Stimulated activated CD8-positive, alpha-beta memory T cell treated with anti-CD3 and anti-CD28 coated beads, Interleukin-12 subunit alpha, Interleukin-12 subunit beta, amount 100 ng/mL, for 1 hour (primary cell): Measurements from ENCODE around the gene TUBE1.
A peak's percentile ranks its signal among the peaks of the same experiment; 100 is the strongest.
"Not testable (repeated sequence)": the region's sequence is repeated elsewhere in the genome, so short reads cannot be mapped to it uniquely, and the experiment has no call there.

ENCODE experiments used
- DNase-seq: peaks from one replicate; pipeline ENCODE4 v3.0.0-alpha.2; 2020; ENCODE audit warnings: low read depth

TUBE1 gene

DNA sequence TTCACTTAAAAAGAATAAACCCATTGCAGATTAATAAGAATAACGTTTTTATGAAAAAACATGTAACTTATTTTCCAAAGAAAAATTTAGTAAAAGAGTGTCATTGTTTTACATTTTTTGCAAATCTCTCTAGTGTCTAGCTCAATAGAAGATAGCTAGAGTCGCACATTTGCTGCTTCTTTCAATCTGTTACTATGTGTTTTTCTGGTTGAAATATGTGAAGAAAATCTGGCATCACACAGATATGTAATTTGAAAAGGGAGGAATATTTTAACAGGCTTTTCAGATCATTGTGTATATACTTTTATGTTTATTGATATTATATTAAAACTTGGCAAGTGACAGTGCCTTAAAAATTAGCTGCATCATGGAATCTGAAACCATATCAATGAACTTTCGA, 24.3 kb downstream of the TUBE1 start:
- DNase-seq = no peak

DNA sequence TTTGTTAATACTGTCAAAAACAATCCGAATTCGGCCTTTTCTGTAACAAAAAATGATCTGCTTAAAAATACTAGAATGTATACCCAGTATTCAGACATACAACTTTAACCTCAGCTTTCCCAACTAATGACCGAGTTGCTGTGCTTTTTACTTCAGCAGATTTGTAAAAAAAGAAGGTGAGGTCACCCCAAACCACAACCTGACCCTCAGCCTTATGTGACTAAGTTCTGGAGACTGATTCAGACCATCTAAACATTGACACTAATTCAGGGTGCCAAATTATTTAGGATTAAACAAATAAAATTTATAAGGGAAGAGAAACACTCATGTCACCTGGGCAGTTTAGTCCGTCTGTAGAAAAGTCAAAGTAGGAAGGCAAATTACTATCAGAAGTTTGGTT, 25.7 kb downstream of the TUBE1 start:
- no peak for DNase-seq

DNA sequence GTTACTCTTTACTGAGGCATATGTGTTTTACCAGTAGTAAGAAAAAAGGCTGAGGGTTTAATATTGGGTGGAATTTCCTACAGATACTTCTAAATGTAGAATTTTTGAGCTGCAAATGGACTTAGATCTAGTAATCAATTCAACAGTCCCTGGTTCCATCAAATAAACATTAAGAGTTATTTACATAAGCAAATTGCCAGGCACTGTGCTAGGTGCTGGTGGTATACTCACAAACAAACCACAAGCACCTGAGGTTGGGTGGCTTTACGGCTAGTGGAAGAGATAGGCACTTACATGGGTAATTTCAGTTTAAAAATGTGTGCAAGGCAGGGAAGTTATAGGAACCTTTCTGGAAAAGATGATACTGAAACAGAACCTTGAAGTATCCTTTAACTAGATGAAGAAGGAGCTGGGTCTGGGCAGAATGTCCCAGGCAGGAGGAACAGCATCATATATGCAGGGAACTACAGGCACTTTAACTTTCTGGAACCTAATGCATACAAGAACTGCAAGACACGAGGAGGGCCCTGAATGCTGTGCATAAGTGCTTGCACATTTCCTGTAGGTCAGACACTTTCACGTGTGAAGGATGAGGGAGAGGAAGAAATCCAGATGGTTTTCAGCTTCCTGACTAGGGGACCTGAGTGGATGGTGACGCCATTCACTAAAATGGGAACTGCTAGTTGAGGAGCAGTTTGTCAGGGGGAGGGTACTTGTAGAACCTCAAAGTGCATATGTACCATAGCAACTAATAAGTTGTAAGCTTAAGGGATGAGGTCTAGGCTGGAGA, 28.8 kb downstream of the TUBE1 start:
- no peak for DNase-seq

DNA sequence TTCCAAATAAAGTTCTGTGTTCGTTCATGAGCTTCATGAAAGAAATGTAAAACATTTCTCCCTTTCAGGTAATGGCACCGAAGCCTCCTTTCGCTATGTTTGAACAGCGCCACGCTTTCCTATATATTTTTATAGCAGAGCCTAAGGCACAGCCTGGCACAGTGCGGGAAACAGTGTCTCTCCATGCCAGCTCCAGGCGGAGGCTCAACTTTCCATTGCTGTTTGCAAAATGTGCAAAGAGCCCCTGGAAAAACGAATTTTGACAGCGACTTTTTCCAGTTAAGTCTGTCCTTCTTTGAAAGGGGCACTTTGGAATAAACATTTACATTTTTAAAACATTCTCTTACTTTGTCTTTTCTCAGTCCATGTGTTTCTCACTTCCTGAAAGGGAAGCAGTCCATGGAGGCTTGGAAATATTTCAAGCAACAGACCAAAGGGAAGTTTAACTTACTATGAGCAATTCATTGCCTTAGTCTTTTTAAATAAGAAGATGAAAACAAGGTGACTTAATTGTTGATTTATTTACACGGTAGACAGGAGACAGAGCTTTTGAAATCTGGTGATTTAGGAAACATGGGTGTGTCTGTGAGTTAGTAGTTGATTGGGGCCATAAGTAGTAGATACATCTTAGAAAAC, 32.6 kb downstream of the TUBE1 start:
- DNase-seq = no peak

DNA sequence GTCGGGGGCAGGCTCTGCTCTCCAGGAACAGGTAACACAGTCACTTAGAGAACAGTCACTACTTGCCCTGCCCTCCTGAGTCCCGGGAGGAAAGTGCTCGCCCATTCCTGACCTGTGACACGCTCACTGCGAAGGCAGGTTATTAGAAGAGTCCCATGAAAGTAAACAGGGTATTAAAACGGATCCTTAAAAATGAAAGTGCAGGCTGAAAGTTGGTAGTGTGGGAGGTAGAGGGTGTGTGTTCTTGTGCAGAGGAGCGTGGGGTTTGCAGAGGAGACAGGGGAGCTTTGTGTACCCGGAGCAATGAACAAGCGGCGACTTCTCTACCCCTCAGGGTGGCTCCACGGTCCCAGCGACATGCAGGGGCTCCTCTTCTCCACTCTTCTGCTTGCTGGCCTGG, 33.3 kb downstream of the TUBE1 start, which contains the start of gene CCN6:
TSS of gene CCN6 (plus strand) at position 104 of the 400 bp plus-strand sequence. CDS start at position 358, 254 bp downstream.
- DNase-seq = no peak

DNA sequence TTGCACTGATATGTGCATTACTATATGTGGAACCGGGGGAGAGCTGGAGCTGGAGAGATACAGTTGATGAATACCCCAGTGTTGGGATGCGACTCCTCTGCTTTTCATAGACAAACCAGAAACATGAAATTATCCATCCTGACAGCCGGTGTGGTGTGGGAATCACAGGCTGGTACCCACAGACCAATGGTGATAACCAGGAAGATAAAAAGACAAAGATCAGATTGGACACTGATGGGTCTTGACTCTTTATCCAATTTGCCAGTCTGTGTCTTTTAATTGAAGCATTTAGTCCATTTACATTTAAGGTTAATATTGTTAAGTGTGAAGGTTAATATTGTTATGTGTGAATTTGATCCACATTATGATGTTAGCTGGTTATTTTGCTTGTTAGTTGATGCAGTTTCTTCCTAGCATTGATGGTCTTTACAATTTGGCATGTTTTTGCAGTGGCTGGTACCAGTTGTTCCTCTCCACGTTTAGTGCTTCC, 36.0 kb downstream of the TUBE1 start:
- not testable (repeated sequence) for DNase-seq

DNA sequence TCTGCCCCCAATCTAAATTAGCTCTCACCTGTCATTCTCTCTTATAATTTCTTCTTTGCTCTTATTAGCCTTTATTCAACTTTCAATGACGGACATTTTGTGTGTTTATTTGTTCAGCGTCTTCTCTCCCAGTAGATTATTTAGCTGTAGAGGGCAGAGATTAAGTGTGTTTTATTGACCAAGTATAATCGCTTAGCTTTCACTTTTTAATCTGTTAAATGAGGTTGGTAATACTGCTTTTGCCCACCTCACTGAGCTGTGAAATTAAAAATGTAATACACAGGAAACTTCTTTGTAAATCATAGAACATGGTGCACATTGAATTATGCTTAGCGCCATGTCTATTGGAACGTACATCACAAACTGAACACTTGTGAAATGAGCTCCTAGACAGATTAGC, 36.9 kb downstream of the TUBE1 start:
- DNase-seq = no peak

DNA sequence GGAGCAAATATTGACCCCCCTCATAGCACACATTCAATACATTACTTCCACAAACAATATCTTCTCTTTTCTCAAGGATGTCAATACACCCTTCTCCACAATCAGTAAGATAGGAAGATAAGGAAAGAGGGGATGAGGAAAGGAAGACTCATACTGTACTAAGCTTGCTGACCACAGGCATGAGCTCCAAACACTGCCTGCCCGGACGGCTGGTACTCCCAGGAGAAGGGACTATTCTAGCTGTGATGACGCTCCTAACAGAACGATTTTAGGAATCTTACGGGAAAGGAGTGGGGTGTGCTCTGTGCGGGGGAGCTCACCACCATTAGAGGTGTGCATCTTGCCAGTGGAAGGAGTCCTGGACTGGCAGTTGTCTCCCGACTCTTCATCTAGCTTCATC, 37.3 kb downstream of the TUBE1 start:
- no peak for DNase-seq

DNA sequence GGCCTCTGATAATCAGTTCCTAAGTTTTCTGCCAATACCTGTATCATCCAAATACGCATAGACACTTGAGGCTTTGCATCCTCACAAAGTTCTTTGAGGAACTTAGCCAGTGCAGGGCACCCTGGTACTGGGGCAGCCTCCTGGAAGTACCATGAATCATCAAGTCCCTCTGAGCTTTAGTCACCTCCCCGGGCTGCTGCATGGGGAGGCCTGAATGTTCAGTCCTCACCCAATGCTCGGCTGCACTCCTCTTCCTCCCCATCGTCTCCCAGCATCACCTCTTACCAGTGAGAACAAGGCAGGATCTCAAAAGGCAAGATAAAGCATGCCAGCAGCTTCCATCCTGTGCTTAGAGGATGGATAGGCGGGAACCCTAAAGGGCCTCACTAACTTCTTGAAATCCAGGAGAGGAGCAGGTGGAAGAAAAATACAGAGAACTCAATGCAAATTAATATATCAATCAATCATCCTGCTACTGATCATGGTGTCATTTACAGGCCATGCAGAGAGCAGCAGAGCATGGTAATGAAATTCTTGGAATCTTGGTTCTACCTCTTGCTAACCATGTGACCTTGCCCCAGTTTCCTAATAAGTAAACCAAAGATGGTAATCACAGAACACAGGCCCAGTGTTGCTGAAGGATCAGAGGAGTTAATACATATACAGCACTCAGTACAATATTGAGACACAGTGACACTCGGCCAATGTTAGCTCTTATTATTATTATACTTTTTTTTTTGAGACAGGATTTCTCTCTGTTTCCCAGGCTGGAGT, 38.1 kb downstream of the TUBE1 start:
- no peak for DNase-seq

DNA sequence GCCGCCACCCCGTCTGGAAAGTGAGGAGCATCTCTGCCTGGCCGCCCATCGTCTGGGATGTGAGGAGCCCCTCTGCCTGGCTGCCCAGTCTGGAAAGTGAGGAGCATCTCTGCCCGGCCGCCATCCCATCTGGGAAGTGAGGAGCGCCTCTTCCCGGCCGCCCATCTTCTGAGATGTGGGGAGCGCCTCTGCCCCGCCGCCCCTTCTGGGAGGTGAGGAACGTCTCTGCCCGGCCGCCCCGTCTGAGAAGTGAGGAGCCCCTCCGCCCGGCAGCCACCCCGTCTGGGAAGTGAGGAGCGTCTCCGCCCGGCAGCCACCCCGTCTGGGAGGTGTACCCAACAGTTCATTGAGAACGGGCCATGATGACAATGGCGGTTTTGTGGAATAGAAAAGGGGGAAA, 39.8 kb downstream of the TUBE1 start:
- not testable (repeated sequence) for DNase-seq

DNA sequence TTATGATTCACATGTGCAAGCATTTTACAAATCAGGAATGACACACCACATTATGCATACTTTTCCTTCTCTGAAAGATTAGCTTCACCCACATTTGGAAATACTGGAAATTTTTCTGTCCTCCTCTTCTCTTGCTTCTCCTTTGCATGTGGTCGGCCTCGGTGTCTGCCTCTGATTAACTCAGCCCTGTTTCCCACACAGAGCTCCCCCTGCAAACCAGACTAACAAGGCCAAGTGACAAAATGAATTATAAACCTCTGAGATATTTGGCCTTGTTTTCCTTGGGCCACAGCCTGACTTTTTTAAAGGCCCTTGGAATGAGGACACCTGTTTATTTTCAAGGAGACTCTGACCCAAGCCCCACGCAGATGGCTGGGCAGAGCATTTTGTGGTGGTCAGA, 42.4 kb downstream of the TUBE1 start:
- DNase-seq = no peak

DNA sequence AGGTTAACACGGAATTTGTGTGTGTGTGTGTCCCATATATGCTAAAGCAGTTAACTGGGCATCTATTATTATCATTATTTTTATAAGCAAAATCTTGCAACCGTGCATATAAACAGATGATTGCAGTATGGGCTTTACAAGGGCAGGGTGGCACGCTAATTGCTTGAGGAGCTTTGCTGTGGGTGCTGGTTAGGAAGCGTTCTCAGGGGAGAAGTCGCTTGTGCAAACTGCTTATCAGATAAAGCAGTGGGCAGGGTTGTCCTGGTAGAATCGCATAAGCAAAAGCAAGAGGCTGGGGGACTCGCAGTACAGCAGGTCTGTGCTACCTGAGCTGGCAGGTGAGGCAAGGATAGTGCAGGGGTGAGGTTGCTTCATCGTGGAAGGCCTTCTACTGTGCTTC, 43.1 kb downstream of the TUBE1 start:
- no peak for DNase-seq

DNA sequence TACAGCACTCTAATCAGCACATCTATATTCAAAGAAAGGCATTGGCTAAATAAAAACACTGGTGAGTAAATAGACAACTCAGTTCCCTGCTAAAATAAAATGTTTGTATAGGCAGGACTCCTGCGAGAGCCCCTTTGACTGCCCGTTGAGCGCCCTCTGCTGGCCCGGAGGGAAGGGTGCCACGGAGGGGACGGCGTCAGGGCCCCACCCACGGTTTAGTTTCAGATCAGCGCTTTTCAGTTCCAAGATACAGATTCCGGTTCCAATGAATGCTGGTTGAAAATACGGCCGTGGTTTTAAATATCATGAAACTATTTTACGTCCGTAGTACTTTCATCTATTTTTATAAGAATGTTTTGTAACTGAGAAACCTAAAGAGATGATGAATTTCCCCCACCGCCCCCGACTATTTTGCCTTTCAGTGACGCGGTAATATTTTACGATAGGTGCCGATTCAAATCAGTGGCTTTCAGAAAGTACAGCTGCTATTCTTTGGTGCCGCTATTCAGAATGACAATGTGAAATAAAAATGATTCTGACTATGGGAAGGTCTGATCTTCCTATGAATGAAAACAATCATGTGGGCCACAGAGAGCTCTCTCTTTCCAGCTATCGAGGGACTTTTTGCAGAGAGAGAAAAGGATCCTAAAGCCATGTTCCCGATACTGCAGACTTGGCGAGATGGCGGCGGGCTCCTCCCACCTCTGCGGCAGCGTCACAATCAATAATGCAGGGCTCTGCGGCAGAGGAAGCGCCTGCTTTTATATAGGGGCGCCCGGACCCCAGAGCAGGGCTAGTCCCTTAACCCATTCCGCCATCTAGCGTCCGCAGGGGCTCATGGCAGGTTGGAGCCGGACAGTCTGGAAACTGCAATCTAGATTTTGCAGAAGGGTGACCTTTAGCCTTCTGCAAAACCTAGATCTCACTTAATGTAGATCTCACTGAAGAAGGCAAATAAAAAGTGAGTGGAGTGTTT, 44.0 kb downstream of the TUBE1 start:
- DNase-seq = peak; percentile 87

DNA sequence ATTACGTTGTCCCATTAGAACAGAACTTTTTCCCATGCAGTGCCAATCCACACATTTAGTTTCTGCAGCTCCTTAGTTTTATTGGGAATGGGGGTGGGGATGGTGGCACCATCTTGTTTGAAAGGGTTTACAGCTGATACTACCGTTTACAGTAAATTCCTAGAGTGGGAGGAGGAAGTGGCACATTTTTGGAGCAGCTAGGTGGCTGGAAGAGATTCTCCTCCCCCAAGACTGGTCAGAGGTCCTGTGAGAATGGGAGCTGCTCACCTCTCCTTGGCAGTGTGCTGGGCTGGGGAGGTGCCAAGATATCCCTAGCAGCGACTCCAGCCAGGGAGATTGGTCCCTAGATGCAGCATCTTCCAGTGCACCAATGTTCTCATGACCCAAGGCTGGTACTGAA, 45.7 kb downstream of the TUBE1 start:
- DNase-seq = no peak

DNA sequence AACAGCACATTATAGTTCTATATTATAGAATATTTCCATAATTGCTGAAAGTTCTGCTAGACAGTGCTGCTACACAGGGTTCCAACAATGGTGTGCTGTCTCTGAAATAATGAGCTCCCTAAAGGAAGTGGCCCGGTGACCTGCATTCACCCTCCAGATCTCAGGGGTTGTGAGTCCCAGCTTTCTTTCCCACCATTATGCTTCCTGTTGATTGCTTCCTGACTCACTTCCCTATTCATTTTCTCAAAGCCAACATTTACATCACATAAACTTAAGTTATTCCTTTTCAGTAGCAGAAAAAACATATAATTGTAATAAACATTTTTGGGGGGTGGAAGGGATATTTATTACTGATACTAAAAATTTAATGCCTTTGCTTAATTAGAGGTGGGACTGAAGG, 46.3 kb downstream of the TUBE1 start:
- no peak for DNase-seq

DNA sequence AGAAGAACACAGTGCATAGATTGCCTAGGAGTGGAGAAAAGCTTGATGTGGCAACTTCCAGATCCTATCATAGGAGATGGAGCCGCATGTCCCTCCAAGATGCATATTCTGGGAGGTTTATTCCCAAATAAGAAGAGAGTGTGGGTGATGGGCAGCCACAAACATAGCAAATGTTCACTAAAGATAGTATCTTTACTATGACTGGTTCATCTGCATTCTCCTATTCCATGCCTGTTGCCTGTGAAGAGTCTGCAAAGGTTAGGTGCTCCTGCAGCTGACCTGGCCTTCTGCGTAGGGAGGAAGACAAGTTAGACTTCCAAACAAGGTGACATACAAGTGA, 47.9 kb downstream of the TUBE1 start:
- no peak for DNase-seq

DNA sequence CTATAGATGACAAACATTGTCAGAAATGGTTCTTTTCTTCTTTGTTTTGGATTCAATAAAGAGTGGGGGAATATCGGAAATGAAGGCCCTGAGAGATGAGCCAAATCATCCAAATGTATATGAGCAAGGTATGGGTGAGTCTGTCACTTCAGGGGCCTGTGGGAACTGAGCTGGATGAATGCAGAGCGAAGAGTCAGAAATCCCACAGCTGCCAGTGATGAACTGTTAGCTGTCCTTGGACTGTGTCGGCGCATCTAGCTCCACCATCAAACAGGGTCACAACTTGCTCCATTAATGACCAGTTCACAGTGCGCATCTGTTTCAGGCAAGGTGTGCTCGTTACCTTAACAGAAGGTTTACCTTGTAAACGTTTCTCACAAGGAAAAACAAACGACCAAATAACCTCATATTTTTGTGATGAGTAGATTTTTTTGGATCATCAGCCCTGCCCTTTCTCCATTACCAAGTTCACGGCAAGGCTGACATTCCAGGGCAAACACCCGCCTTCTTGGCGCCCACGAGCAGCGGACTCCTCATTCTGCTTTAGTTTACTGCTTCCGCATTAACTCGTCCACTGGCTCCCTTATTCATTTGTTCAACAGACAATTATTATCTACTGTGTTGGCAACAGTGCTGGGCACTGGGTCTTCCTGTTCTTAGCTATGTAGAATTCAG, 48.4 kb downstream of the TUBE1 start:
- no peak for DNase-seq

DNA sequence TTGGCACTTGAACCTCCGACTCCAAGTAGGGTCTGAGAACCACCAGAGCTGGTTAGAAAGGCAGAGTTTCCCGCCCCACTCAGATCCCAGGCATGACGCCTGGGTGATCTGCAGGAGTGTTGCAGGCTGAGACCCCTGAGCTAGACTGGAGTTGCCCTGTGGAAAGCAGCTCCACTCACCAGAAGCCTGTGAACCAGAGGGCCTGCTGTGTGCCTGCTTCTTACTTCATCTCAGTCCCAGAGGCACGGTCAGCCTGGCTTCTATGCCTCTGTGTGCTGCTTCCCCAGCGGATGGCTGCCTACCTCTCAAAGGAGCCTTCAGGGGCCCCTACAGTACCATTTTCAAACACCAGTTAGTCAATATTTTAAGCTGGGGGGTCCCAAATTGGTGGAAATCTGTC, 49.0 kb downstream of the TUBE1 start:
- DNase-seq = no peak

DNA sequence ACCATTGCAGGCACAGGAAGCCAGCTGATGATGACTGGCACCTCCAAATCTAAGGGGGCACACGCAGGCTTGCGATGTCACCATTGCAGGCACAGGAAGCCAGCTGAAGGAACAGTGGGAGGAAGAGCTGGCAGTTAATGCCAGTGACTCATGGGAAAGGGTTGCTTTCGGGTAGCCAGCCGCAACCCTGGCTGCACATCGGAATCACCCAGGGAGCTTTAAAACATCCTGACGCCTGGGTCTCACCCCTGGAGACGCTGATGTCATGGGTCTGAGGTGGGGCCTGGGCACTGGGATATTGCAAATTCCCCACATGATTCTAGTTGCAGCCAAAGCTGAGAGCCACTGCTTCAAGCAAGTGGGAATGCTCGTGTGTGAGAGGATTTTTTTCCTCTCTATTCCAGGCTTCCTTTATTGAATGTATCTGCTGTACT, 49.5 kb downstream of the TUBE1 start:
- DNase-seq = no peak

DNA sequence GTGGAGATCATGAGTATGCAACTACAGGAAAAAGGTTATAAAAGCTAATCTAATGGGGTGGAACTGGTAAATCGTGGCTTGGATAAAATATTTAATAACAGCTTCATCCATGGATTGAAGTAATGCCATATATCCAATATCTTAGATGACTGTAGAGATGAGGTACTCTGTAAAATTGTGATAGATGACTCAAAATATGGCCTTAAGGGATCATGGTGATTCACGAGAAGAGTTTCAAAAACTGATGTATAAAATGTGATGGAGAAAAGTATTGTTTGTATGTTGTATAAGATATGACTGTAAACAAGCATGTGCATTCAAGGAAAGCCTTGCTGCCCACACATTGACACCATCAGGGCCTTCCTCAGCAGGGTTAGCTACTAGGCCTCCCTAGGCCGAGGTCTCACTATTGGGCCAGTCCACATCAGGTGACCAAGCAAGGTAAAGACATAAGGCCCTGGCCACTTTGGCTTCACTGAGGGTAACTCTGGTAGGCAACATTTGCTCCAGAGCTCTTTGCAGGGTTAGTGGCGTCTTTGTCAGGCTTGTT, 51.1 kb downstream of the TUBE1 start:
- DNase-seq = no peak

DNA sequence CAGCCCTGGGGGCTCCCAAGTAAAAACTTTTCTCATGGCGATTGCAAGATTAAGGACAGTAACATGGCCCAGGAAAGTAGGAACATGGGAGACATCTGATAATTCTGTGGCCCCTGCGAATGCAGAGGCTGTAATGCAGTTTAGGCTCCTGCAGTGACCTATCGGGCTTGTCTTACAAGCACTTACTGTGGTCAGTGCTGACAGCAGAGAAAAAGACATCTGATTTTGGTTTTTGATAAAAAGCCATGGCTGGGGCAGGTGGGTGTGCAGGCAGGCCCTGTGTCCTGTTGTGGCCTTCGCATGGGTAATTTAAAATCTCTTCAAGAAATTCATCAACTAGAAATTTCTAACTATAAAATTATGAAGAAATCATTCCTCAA, 52.7 kb downstream of the TUBE1 start:
- no peak for DNase-seq
